H9 (cell line): ENCODE data around the gene GOLGA8H. TPM values are rescaled to one million over a fixed set of nuclear protein-coding genes. Genes with fewer than 3 reads are reported as not detected.
"Not testable (repeated sequence)": the region's sequence is repeated elsewhere in the genome, so short reads cannot be mapped to it uniquely, and the experiment has no call there.

Source experiments
- DNase-seq: peaks from one replicate; pipeline ENCODE4 v3.0.0-alpha.2; 2017
- H2AFZ ChIP-seq: one replicate; pipeline ENCODE4 v1.6.1; 2013; ENCODE audit warnings: mild to moderate bottlenecking, low read length, control low read depth, moderate library complexity
- H2AK5ac ChIP-seq: 2 replicates; pipeline ENCODE4 v1.6.1; 2013; ENCODE audit warnings: low read length, control low read depth, mixed read lengths; ENCODE audit not compliant: insufficient read length
- H2BK120ac ChIP-seq: one replicate; pipeline ENCODE4 v1.6.1; 2013; ENCODE audit warnings: low read depth, mild to moderate bottlenecking, low read length, control low read depth, inconsistent platforms; ENCODE audit not compliant: poor library complexity, severe bottlenecking
- H2BK12ac ChIP-seq: 2 replicates; pipeline ENCODE4 v1.6.1; 2013; ENCODE audit warnings: low read length, control low read depth, mixed read lengths, low read depth; ENCODE audit not compliant: insufficient read length
- H2BK15ac ChIP-seq: 2 replicates; pipeline ENCODE4 v1.6.1; 2013; ENCODE audit warnings: low read depth, low read length, control low read depth
- H2BK20ac ChIP-seq: one replicate; pipeline ENCODE4 v1.6.1; 2013; ENCODE audit warnings: low read depth, mild to moderate bottlenecking, low read length, control low read depth, inconsistent platforms; ENCODE audit not compliant: poor library complexity, severe bottlenecking
- H2BK5ac ChIP-seq: 2 replicates; pipeline ENCODE4 v1.6.1; 2013; ENCODE audit warnings: low read length, control low read depth, mixed read lengths; ENCODE audit not compliant: insufficient read length
- H3K14ac ChIP-seq: 2 replicates; pipeline ENCODE4 v1.6.1; 2013; ENCODE audit warnings: low read length, control low read depth; ENCODE audit not compliant: insufficient read depth
- H3K18ac ChIP-seq: 2 replicates; pipeline ENCODE4 v1.6.1; 2013; ENCODE audit warnings: low read depth, mild to moderate bottlenecking, mixed read lengths, low read length, control low read depth; ENCODE audit not compliant: insufficient read length
- H3K23ac ChIP-seq: 2 replicates; pipeline ENCODE4 v1.6.1; 2013; ENCODE audit warnings: low read length, control low read depth, mixed read lengths, low read depth; ENCODE audit not compliant: insufficient read length
- H3K23me2 ChIP-seq: 2 replicates; pipeline ENCODE4 v1.6.1; 2013; ENCODE audit warnings: low read depth, mild to moderate bottlenecking, mixed read lengths, low read length, control low read depth; ENCODE audit not compliant: insufficient read length, poor library complexity, severe bottlenecking
- H3K27ac ChIP-seq: 2 replicates; pipeline ENCODE4 v1.5.1; 2013; ENCODE audit warnings: low read length, control low read depth, mixed read lengths, low read depth; ENCODE audit not compliant: insufficient read length
- H3K27me3 ChIP-seq: 2 replicates; pipeline ENCODE4 v1.6.1; 2013; ENCODE audit warnings: low read length, control low read depth, inconsistent platforms; ENCODE audit not compliant: insufficient read depth
- H3K4ac ChIP-seq: 2 replicates; pipeline ENCODE4 v1.6.1; 2013; ENCODE audit warnings: low read depth, mild to moderate bottlenecking, control low read depth, inconsistent platforms, low read length, moderate library complexity
- H3K4me1 ChIP-seq: 2 replicates; pipeline ENCODE4 v1.6.1; 2013; ENCODE audit warnings: low read length, control low read depth, inconsistent platforms; ENCODE audit not compliant: insufficient read depth
- H3K4me2 ChIP-seq: 2 replicates; pipeline ENCODE4 v1.6.1; 2013; ENCODE audit warnings: low read length, control low read depth, mixed read lengths; ENCODE audit not compliant: insufficient read length, insufficient read depth
- H3K56ac ChIP-seq: 2 replicates; pipeline ENCODE4 v1.6.1; 2013; ENCODE audit warnings: low read depth, mild to moderate bottlenecking, mixed read lengths, low read length, control low read depth; ENCODE audit not compliant: insufficient read length
- H3K79me1 ChIP-seq: 2 replicates; pipeline ENCODE4 v1.6.1; 2013; ENCODE audit warnings: low read depth, mild to moderate bottlenecking, moderate library complexity, low read length, control low read depth, inconsistent platforms; ENCODE audit not compliant: insufficient read depth, poor library complexity, severe bottlenecking
- H3K79me2 ChIP-seq: 2 replicates; pipeline ENCODE4 v1.6.1; 2013; ENCODE audit warnings: low read length, control low read depth, inconsistent platforms; ENCODE audit not compliant: insufficient read depth
- H3K9ac ChIP-seq: 2 replicates; pipeline ENCODE4 v1.6.1; 2013; ENCODE audit warnings: low read length, control low read depth, mixed read lengths; ENCODE audit not compliant: insufficient read length; ENCODE audit errors: extremely low read depth
- H3K9me3 ChIP-seq: one replicate; pipeline ENCODE4 v1.6.1; 2013; ENCODE audit warnings: low read depth, low read length, inconsistent platforms; ENCODE audit not compliant: control insufficient read depth
- H3T11ph ChIP-seq: one replicate; pipeline ENCODE4 v1.6.1; 2013; ENCODE audit warnings: mild to moderate bottlenecking, low read length, control low read depth, inconsistent platforms
- H4K20me1 ChIP-seq: one replicate; pipeline ENCODE4 v1.6.1; 2013; ENCODE audit not compliant: control insufficient read depth, insufficient read length, insufficient read depth
- H4K5ac ChIP-seq: 2 replicates; pipeline ENCODE4 v1.6.1; 2013; ENCODE audit warnings: low read depth, mild to moderate bottlenecking, mixed read lengths, low read length, control low read depth; ENCODE audit not compliant: insufficient read length
- H4K8ac ChIP-seq: replicated peaks from 2 replicates; pipeline ENCODE4 v1.6.1; 2013; ENCODE audit warnings: low read length, control low read depth, mixed read lengths, low read depth; ENCODE audit not compliant: insufficient read length
- H4K91ac ChIP-seq: 2 replicates; pipeline ENCODE4 v1.6.1; 2013; ENCODE audit warnings: low read depth, mild to moderate bottlenecking, moderate library complexity, mixed read lengths, low read length, control low read depth; ENCODE audit not compliant: insufficient read length
- H3K27ac Mint-ChIP-seq, 3 experiments: 2 replicates in 2 of 3; 3 replicates in 1 of 3; pipeline ENCODE4 v1.8.0; 2020 to 2021; ENCODE audit warnings: mixed read lengths in 3 of 3, mild to moderate bottlenecking in 1 of 3, moderate library complexity in 1 of 3
- H3K27me3 Mint-ChIP-seq: 2 replicates; pipeline ENCODE4 v1.8.0; 2021; ENCODE audit warnings: low read depth, mild to moderate bottlenecking, moderate library complexity, mixed read lengths
- H3K36me3 Mint-ChIP-seq, 3 experiments: 2 replicates in 2 of 3; 3 replicates in 1 of 3; pipeline ENCODE4 v1.8.0; 2020 to 2021; ENCODE audit warnings: low read depth in 3 of 3, mixed read lengths in 3 of 3; ENCODE audit not compliant: insufficient read depth in 1 of 3
- H3K4me1 Mint-ChIP-seq, 2 experiments: 2 replicates each; pipeline ENCODE4 v1.8.0; 2020; ENCODE audit warnings: mixed read lengths in 2 of 2
- H3K4me3 Mint-ChIP-seq, 2 experiments: 2 replicates in 1 of 2; 3 replicates in 1 of 2; pipeline ENCODE4 v1.8.0; 2020 to 2021; ENCODE audit warnings: mild to moderate bottlenecking in 2 of 2, mixed read lengths in 2 of 2, moderate library complexity in 1 of 2
- H3K9me3 Mint-ChIP-seq, 2 experiments: 2 replicates in 1 of 2; 3 replicates in 1 of 2; pipeline ENCODE4 v1.8.0; 2020; ENCODE audit warnings: mild to moderate bottlenecking in 2 of 2, mixed read lengths in 2 of 2, moderate library complexity in 1 of 2
- WGBS: extraction: QIAGEN DNeasy Blood & Tissue Kit; methylation state at CpG from one replicate; pipeline ENCODE4 v1.1.7; 2013; ENCODE audit warnings: missing lambda C conversion rate, low lambda C conversion rate, mixed read lengths; ENCODE audit not compliant: insufficient read length; ENCODE audit errors: extremely low coverage; 5-methylcytosine and 5-hydroxymethylcytosine counted together
- total RNA-seq: library from RNA; stranded (reverse); gene quantifications from 2 replicates; pipeline ENCODE4 v1.2.1, GENCODE V29; 2021

GOLGA8H gene
- total RNA-seq, 1 experiment from 2014 or later, result 0.94 TPM

- not testable (repeated sequence) for H3K79me2 ChIP-seq
Measured at GRCh38 chr15:30626194-30626565, 22.4 kb downstream of the GOLGA8H start.

GRCh38 chr15:30626632-30627031, 22.8 kb downstream of the GOLGA8H start:
- H3K23ac ChIP-seq, H4K8ac ChIP-seq, H3K36me3 Mint-ChIP-seq, H3K27ac ChIP-seq, H2BK20ac ChIP-seq, DNase-seq, H3K27me3 ChIP-seq, H3K56ac ChIP-seq, H3K9me3 Mint-ChIP-seq, H3K27me3 Mint-ChIP-seq, H4K91ac ChIP-seq, H3T11ph ChIP-seq, H3K79me1 ChIP-seq, H2BK12ac ChIP-seq, H2AK5ac ChIP-seq, H3K23me2 ChIP-seq, H3K4ac ChIP-seq, H3K18ac ChIP-seq, H4K20me1 ChIP-seq, H3K9me3 ChIP-seq, H4K5ac ChIP-seq, H3K79me2 ChIP-seq, H2BK120ac ChIP-seq, H2BK15ac ChIP-seq, H2AFZ ChIP-seq, H3K14ac ChIP-seq, H3K4me1 ChIP-seq, H2BK5ac ChIP-seq: not testable (repeated sequence)
- peak overlapping the region; percentile 96 to 99 (median 98) for H3K27ac Mint-ChIP-seq
- peak overlapping the region; percentile 98 to 100 for H3K4me3 Mint-ChIP-seq
- peak overlapping the region; percentile 85 for H3K9ac ChIP-seq
- peak overlapping the region; percentile 57 for H3K4me2 ChIP-seq
- H3K4me1 Mint-ChIP-seq, result peaks cover 7 to 18% of the 10 kb centered on the region in 2 experiments
- WGBS, result no CpG with 5 or more reads among the region's 20 CpGs

More at GRCh38 chr15:30626194-30626565, 22.4 kb downstream of the GOLGA8H start:
- not testable (repeated sequence) for H2AK5ac ChIP-seq, H2BK5ac ChIP-seq, H4K91ac ChIP-seq, H3K23me2 ChIP-seq, H2BK20ac ChIP-seq, H3K27ac ChIP-seq, H2BK120ac ChIP-seq, H3K14ac ChIP-seq, H3K27me3 Mint-ChIP-seq, H3K9me3 Mint-ChIP-seq, H3T11ph ChIP-seq, H3K36me3 Mint-ChIP-seq, H4K5ac ChIP-seq, H3K56ac ChIP-seq, H2BK15ac ChIP-seq, H3K23ac ChIP-seq, DNase-seq, H4K8ac ChIP-seq, H3K9me3 ChIP-seq, H4K20me1 ChIP-seq, H2BK12ac ChIP-seq, H2AFZ ChIP-seq, H3K27me3 ChIP-seq, H3K79me1 ChIP-seq, H3K4me1 ChIP-seq, H3K4ac ChIP-seq
- no CpG with 5 or more reads among the region's 22 CpGs for WGBS
- peak overlapping the region; percentile 98 to 100 for H3K4me3 Mint-ChIP-seq
- peak overlapping the region; percentile 85 for H3K9ac ChIP-seq
- H3K4me2 ChIP-seq, result peak overlapping the region; percentile 57
- peak overlapping the region; percentile 85 for H3K18ac ChIP-seq
- H3K27ac Mint-ChIP-seq, result peak overlapping the region; percentile 96 to 99 (median 98)
- peaks cover 7 to 18% of the 10 kb centered on the region in 2 experiments for H3K4me1 Mint-ChIP-seq
